SK-N-MC (cell line): ENCODE data around the gene SH3BP1.

Experiments
- EZH2 ChIP-seq: fragments of 200-600 bp; sonication (generic); IDR thresholded peaks from one replicate; pipeline ENCODE4 v1.6.1; 2017; ENCODE audit warnings: antibody characterized with exemption
- POLR2AphosphoS5 ChIP-seq: IDR thresholded peaks from 2 replicates; pipeline ENCODE4 v1.6.1; 2012; ENCODE audit warnings: mild to moderate bottlenecking, low read depth, low read length, borderline replicate concordance

DNA sequence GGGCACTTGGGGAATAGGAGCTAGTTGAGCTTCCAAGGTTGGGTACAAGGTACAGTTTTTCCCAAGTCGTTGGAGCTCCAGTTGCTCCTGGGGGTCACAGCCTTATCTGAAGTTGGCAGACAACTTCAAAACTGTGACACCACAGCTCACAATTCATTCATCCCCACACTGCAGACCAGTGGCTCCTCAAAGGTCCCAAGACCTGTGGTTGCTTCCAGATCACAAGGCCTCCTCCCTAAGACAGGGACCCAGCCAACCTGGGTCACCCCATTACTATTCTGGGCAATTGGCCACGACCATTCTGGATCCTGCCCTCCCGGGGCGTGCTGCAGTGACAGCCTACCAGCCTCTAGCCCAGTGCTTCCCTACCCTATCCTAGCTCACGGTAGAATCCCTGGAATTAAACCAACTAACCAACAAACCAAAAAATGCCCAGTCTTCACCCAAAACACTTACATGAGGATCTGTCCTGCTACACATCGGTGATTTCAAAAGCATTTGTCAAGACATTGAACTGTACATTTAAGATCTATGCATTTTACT is 18.2 kb downstream of the SH3BP1 start:
- TF ChIP-seq POLR2AphosphoS5 = no peak
- no peak for TF ChIP-seq EZH2
